Thymus (tissue), 11 donors: ENCODE data around the gene AUTS2. TPM values are rescaled to one million over a fixed set of nuclear protein-coding genes. Genes with fewer than 3 reads are reported as not detected.

Experiments used
- DNase-seq, 9 donors: peaks; one replicate each; pipeline ENCODE4 v3.0.0-alpha.2; 2013; ENCODE audit warnings: low spot score in 9 of 9, low read depth in 6 of 9, missing footprints in 1 of 9
- H3K27ac ChIP-seq, 2 donors: one replicate each; pipeline ENCODE4 v1.5.1; 2013; ENCODE audit warnings: control low read depth in 1 of 2, low read depth in 1 of 2, low read length in 1 of 2, mild to moderate bottlenecking in 1 of 2, moderate library complexity in 1 of 2
- H3K27me3 ChIP-seq, 2 donors: one replicate each; pipeline ENCODE4 v1.5.1; 2013; ENCODE audit warnings: low read length in 1 of 2; ENCODE audit not compliant: control insufficient read depth in 2 of 2, insufficient read depth in 1 of 2
- H3K36me3 ChIP-seq, 2 donors: one replicate each; pipeline ENCODE4 v1.5.1; 2013; ENCODE audit warnings: low read length in 1 of 2, mild to moderate bottlenecking in 1 of 2, moderate library complexity in 1 of 2; ENCODE audit not compliant: control insufficient read depth in 2 of 2, insufficient read depth in 2 of 2
- H3K4me1 ChIP-seq, 2 donors: one replicate each; pipeline ENCODE4 v1.5.1; 2013; ENCODE audit warnings: low read length in 2 of 2; ENCODE audit not compliant: control insufficient read depth in 2 of 2, insufficient read depth in 2 of 2
- H3K4me3 ChIP-seq, 2 donors: one replicate each; pipeline ENCODE4 v1.5.1; 2013; ENCODE audit warnings: low read length in 2 of 2, control low read depth in 1 of 2, mild to moderate bottlenecking in 1 of 2
- H3K9me3 ChIP-seq, 2 donors: one replicate each; pipeline ENCODE4 v1.5.1; 2013; ENCODE audit warnings: low read length in 1 of 2, mild to moderate bottlenecking in 1 of 2; ENCODE audit not compliant: control insufficient read depth in 2 of 2, insufficient read depth in 1 of 2
- WGBS: extraction: QIAGEN DNeasy Blood & Tissue Kit; methylation state at CpG from one replicate; pipeline ENCODE4 v1.1.7; 2013; 5-methylcytosine and 5-hydroxymethylcytosine counted together
- polyA plus RNA-seq: library from polyadenylated mRNA; stranded (reverse); fragments of 200-250 nt; gene quantifications from one replicate; pipeline ENCODE4 v1.2.3, GENCODE V29; 2013
- total RNA-seq: library from RNA; stranded (reverse); fragments of 120-200 nt; gene quantifications from one replicate; pipeline ENCODE4 v1.2.4, GENCODE V29; 2013
- donor health status: healthy.

The AUTS2 gene
- total and polyA plus RNA-seq, 2 donors = 9.2 to 17.1 TPM

DNA sequence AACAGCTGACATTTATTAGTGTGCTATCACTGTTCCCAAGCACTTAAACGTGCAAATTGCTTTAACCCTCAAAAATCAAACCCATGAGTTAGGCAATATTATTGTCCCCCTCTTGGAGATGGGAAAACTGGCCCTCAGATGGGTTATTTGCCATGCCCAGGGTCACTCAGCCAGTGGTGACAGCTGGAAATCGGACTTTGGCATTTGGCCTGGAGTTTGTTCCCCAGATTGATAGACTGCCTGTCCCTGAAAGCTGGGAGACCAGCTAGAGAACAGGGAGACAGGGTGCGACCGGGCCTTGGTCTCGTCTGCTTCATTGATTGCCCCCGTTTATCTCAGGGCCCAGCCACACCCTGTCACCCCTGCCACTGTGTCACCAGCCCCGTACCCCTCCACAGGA is 1167.4 kb downstream of the AUTS2 start:
- 96% methylated on average over 7 of the region's 7 CpGs for WGBS
- no peak overlapping the region for H3K4me3 ChIP-seq
- no peaks in the 10 kb centered on the region for H3K4me1 ChIP-seq
- H3K27me3 ChIP-seq = no peaks in the 10 kb centered on the region
- H3K27ac ChIP-seq = no peak overlapping the region
- DNase-seq = no peak
- H3K36me3 ChIP-seq = peaks cover 11 to 29% of the 10 kb centered on the region in 2 donors
- H3K9me3 ChIP-seq = no peaks in the 10 kb centered on the region

DNA sequence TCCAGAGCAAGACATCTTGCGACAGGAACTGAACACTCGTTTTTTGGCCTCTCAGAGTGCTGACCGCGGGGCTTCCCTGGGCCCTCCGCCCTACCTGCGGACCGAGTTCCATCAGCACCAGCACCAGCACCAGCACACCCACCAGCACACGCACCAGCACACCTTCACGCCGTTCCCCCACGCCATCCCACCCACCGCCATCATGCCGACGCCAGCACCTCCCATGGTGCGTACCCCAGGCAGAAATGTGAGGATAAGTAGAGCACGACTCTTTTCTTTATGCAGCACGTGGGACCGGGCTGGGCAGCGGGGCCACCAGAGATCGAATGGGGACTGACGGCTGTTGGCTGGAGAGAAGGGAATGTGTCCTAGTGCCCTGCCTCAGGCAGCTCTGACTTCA is 1167.8 kb downstream of the AUTS2 start:
- DNase-seq = no peak
- no peak overlapping the region for H3K4me3 ChIP-seq
- H3K36me3 ChIP-seq = peaks cover 11 to 29% of the 10 kb centered on the region in 2 donors
- 97% methylated on average over 21 of the region's 21 CpGs for WGBS
- H3K27ac ChIP-seq = no peak overlapping the region
- no peaks in the 10 kb centered on the region for H3K9me3 ChIP-seq
- no peaks in the 10 kb centered on the region for H3K4me1 ChIP-seq
- no peaks in the 10 kb centered on the region for H3K27me3 ChIP-seq

DNA sequence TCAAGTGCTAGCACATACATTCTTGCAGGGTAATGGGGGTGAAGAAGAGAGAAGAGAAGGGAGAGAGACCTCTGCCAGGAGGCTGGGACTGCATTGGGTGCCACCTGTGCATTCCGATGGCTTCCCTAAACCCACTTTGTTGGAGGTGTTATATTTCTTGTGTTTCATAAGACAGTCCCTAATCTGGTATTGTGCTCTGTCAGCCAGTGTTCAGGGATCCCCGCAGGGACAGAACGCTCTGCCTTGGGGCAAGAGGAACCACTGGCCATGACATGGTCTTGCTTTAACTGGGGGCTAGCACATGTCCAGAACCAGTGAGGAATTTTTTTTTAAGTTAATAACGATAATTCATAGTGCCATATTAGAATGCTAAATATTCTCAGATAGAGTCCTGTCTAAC is 1168.4 kb downstream of the AUTS2 start:
- Histone ChIP-seq H3K27ac (no peak overlapping the region), H3K27me3 (no peaks in the 10 kb centered on the region), H3K4me1 (no peaks in the 10 kb centered on the region), H3K4me3 (no peak overlapping the region), H3K36me3 (peaks cover 15 to 35% of the 10 kb centered on the region in 2 donors), H3K9me3 (no peaks in the 10 kb centered on the region)
- 99% methylated on average over 4 of the region's 4 CpGs for WGBS
- DNase-seq = no peak

DNA sequence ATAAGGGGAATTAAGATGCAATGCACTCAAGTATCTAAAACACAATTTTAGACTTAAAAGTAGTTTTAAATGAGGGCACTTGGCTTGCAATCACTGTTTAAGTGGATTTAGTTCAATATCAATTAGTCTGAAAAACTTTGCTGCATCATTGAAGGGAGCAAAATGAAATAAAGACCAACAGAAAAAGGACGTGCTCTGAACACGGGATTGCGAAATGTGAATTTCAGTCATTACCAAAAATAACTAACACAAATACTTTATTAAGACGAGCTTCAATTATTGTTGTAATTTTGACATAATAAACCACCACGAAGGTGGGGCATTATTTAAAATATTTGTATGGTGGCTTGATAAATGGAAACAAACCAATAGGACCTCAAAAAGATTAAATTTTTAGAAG is 1171.9 kb downstream of the AUTS2 start:
- no peaks in the 10 kb centered on the region for H3K9me3 ChIP-seq
- H3K27me3 ChIP-seq = no peaks in the 10 kb centered on the region
- H3K27ac ChIP-seq = no peak overlapping the region
- no peak overlapping the region for H3K4me3 ChIP-seq
- 97% methylated on average over 5 of the region's 5 CpGs for WGBS
- DNase-seq = no peak
- peaks cover 21 to 55% of the 10 kb centered on the region in 2 donors for H3K36me3 ChIP-seq
- no peaks in the 10 kb centered on the region for H3K4me1 ChIP-seq

DNA sequence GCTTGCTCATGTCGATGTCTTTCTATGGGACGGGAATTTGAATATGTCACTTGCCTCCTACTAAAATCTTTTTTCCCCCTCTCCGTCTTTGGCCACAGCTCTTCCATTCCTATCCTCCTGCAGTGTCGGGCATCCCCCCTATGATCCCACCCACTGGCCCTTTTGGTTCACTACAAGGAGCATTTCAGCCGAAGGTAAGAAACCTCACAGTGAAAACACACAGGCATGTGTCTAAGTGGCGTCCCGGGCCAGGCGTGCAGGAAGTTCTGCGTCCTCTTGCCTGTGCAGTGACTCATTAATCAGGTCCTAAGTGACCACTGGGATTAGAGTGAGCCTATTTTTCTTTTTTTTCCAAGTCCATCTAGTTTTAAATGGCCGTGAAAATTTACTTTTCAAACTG is 1173.2 kb downstream of the AUTS2 start:
- H3K36me3 ChIP-seq = peaks cover 14 to 45% of the 10 kb centered on the region in 2 donors
- no peak overlapping the region for H3K27ac ChIP-seq
- DNase-seq = no peak
- H3K4me3 ChIP-seq = no peak overlapping the region
- H3K4me1 ChIP-seq = peaks cover 0 to 8% of the 10 kb centered on the region in 2 donors
- WGBS = 98% methylated on average over 10 of the region's 10 CpGs
- no peaks in the 10 kb centered on the region for H3K27me3 ChIP-seq
- no peaks in the 10 kb centered on the region for H3K9me3 ChIP-seq

DNA sequence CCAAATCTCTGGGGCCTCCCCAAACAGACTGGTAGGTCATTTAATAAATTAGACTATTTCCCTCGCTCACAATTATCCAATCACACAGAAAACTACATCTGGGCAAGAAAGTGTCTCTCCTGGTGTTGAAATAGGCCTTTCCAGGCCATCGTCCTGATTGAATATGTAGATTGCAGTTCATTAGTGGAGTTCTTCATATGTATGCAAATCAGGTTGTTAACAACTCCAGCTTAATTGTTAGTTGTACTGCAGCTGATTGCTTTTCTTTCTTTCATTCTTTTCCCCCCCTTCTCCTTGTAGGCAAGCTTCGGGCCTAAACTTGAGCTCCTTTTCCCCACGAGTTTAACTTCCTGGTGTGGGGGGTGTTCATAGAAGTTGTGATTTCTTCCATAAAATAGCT is 1174.6 kb downstream of the AUTS2 start:
- Histone ChIP-seq H3K4me1 (peaks cover 5 to 20% of the 10 kb centered on the region in 2 donors), H3K4me3 (no peak overlapping the region), H3K27me3 (no peaks in the 10 kb centered on the region), H3K9me3 (no peaks in the 10 kb centered on the region), H3K27ac (no peak overlapping the region), H3K36me3 (peaks cover 18 to 42% of the 10 kb centered on the region in 2 donors)
- WGBS = 96% methylated on average over 4 of the region's 4 CpGs
- no peak for DNase-seq

DNA sequence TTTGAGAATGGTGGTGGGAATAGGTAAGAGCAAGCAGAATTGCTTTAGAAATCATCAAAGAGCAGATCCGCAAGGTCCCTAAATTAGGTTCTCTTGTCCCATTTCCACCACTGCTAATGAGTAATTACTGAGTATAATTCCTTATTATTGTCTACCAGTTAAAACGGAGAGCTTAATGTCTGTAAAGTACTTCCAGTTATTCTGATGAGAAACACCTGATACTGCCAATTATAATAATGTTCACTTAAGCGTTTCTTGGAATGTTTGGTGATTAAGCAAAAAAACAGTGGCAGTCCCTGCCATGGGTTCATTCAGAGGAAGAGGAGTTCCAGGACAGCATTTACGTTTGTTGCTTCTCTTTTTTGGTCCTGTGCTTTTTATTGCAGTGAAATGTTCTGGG is 1175.1 kb downstream of the AUTS2 start:
- no peak overlapping the region for H3K27ac ChIP-seq

DNA sequence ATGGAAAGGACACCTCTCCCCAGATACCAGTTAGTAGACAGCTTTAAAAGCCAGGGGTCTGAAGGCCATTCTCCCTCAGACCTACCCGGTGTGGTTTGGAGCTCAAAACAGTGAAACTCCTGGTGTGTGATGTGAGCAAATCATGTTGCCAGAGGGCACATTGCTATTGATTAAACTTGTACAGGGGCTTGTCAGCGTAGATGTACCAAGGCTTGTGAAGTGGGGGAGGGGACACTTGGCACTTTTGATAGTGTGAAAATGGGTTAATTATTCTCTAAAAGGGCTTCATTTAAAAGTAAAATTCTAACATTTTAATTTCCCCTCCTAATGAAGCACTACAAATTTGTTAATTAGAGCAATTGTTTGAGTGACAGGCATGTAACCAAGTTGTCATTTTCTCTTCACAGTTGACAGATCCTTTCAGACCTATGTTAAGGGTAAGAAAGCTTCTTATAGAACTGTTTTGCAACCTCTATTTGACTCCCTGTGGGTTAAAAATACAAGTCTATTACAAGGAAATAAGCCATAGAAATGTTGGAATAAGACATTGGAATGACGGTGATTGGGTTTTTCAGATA is 1176.8 kb downstream of the AUTS2 start:
- peaks cover 18 to 40% of the 10 kb centered on the region in 2 donors for H3K36me3 ChIP-seq
- DNase-seq = no peak
- WGBS = 98% methylated on average over 3 of the region's 3 CpGs

More for the DNA sequence above, 1175.1 kb downstream of the AUTS2 start:
- H3K4me1 ChIP-seq = peaks cover 5 to 25% of the 10 kb centered on the region in 2 donors
- no peak overlapping the region for H3K4me3 ChIP-seq
- no peaks in the 10 kb centered on the region for H3K9me3 ChIP-seq
- no peaks in the 10 kb centered on the region for H3K27me3 ChIP-seq
- DNase-seq = no peak
- WGBS = 95% methylated on average over 4 of the region's 4 CpGs
- peaks cover 18 to 43% of the 10 kb centered on the region in 2 donors for H3K36me3 ChIP-seq

DNA sequence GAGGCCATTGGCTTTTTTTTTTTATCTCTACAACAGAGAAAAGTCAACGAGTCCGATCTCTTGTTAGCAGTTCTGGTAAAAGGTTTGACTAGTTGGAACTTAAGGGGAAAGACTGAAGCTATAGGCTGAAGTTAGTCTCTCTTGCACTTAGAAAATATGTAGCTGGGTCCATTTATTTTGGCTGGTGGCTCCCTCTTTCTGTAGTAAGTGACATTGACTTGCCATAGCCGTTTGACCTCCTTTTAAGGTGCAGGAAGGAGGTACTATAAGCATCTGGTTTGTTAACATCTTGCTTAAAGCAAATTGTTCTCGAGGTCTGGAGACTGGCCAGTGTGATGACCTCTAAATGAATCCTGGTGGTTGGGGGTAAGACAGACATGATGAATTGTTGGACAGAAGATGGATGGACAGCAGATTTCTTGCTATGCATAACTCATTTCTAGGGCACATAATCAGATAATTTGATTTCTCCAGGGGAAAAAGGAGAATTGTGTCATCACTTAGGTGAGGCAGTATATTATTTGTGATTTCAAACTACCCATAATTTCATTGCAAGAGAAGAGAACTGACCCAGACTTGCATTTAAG is 1177.4 kb downstream of the AUTS2 start:
- DNase-seq = peak in 1 of 9 donors; percentile 34
- Histone ChIP-seq H3K36me3 (peaks cover 18 to 40% of the 10 kb centered on the region in 2 donors), H3K27ac (no peak overlapping the region), H3K27me3 (no peaks in the 10 kb centered on the region), H3K9me3 (no peaks in the 10 kb centered on the region), H3K4me3 (no peak overlapping the region), H3K4me1 (peaks cover 17 to 37% of the 10 kb centered on the region in 2 donors)
- WGBS = 87% methylated on average over 4 of the region's 4 CpGs

More for the DNA sequence above, 1176.8 kb downstream of the AUTS2 start:
- Histone ChIP-seq H3K27me3 (no peaks in the 10 kb centered on the region), H3K9me3 (no peaks in the 10 kb centered on the region), H3K27ac (no peak overlapping the region), H3K4me1 (peaks cover 17 to 35% of the 10 kb centered on the region in 2 donors), H3K4me3 (no peak overlapping the region)
